Central memory CD8-positive, alpha-beta T cell (primary cell): ENCODE data around the gene GMFB.

ENCODE experiments used
- ATAC-seq: fragments of 150-1000 bp; cut with Tn5 transposase; replicated peaks from 2 replicates; pipeline ENCODE4 v1.10.0; 2022; ENCODE audit warnings: mild to moderate bottlenecking, moderate FRiP score, moderate number of reproducible peaks; ENCODE audit not compliant: poor library complexity, severe bottlenecking; ENCODE audit errors: extremely low read depth
- DNase-seq, 2 donors: peaks; one replicate each; pipeline ENCODE4 v3.0.0; 2021; ENCODE audit warnings: low spot score in 2 of 2
- H3K27ac Mint-ChIP-seq: one replicate; pipeline ENCODE4 v1.8.0; 2022; ENCODE audit warnings: low read depth, mild to moderate bottlenecking, moderate library complexity, mixed read lengths
- H3K27me3 Mint-ChIP-seq: one replicate; pipeline ENCODE4 v1.8.0; 2022; ENCODE audit warnings: mixed read lengths
- H3K36me3 Mint-ChIP-seq: one replicate; pipeline ENCODE4 v1.8.0; 2022; ENCODE audit warnings: mild to moderate bottlenecking, moderate library complexity, mixed read lengths; ENCODE audit not compliant: insufficient read depth
- H3K4me1 Mint-ChIP-seq: one replicate; pipeline ENCODE4 v1.8.0; 2022; ENCODE audit warnings: mixed read lengths
- H3K4me3 Mint-ChIP-seq: one replicate; pipeline ENCODE4 v1.8.0; 2022; ENCODE audit warnings: mild to moderate bottlenecking, moderate library complexity, mixed read lengths
- H3K9me3 Mint-ChIP-seq: one replicate; pipeline ENCODE4 v1.8.0; 2022; ENCODE audit warnings: mixed read lengths

GMFB gene

GRCh38 chr14:54488646-54489317 lies at the start of gene GMFB:
TSS of gene GMFB (minus strand) at chr14:54488980. CDS start at chr14:54488927, 53 bp downstream.
- H3K27ac Mint-ChIP-seq = peak within 1 kb of the TSS; percentile 85
- DNase-seq (peak; percentile 75 to 78), ATAC-seq (peak; percentile 98)
- peaks cover 53% of the 10 kb centered on the region for H3K4me1 Mint-ChIP-seq
- H3K27me3 Mint-ChIP-seq = no peaks in the 10 kb centered on the region
- peaks cover 19% of the 10 kb centered on the region for H3K36me3 Mint-ChIP-seq
- H3K4me3 Mint-ChIP-seq = peak within 1 kb of the TSS; percentile 78
- no peaks in the 10 kb centered on the region for H3K9me3 Mint-ChIP-seq

GRCh38 chr14:54538055-54538454 lies 49.3 kb upstream of the GMFB start:
- Mint-ChIP-seq H3K27ac (no peak overlapping the region), H3K4me1 (no peaks in the 10 kb centered on the region), H3K27me3 (no peaks in the 10 kb centered on the region), H3K4me3 (no peak overlapping the region), H3K36me3 (peaks cover 21% of the 10 kb centered on the region), H3K9me3 (no peaks in the 10 kb centered on the region)
- DNase-seq = no peak
- ATAC-seq = no peak

GRCh38 chr14:54537651-54538050 lies 48.9 kb upstream of the GMFB start:
- Mint-ChIP-seq H3K4me3 (no peak overlapping the region), H3K4me1 (no peaks in the 10 kb centered on the region), H3K9me3 (no peaks in the 10 kb centered on the region), H3K27ac (no peak overlapping the region), H3K27me3 (no peaks in the 10 kb centered on the region), H3K36me3 (peaks cover 21% of the 10 kb centered on the region)
- no peak for ATAC-seq
- no peak for DNase-seq

GRCh38 chr14:54535646-54536045 lies 46.9 kb upstream of the GMFB start:
- no peaks in the 10 kb centered on the region for H3K27me3 Mint-ChIP-seq
- DNase-seq = no peak
- H3K4me1 Mint-ChIP-seq = no peaks in the 10 kb centered on the region
- ATAC-seq = no peak
- peaks cover 23% of the 10 kb centered on the region for H3K36me3 Mint-ChIP-seq
- H3K4me3 Mint-ChIP-seq = no peak overlapping the region
- no peaks in the 10 kb centered on the region for H3K9me3 Mint-ChIP-seq
- H3K27ac Mint-ChIP-seq = no peak overlapping the region

- no peak for ATAC-seq
- H3K4me1 Mint-ChIP-seq = no peaks in the 10 kb centered on the region
- no peaks in the 10 kb centered on the region for H3K27me3 Mint-ChIP-seq
- no peaks in the 10 kb centered on the region for H3K9me3 Mint-ChIP-seq
- peaks cover 20% of the 10 kb centered on the region for H3K36me3 Mint-ChIP-seq
- H3K4me3 Mint-ChIP-seq = no peak overlapping the region
- no peak overlapping the region for H3K27ac Mint-ChIP-seq
- DNase-seq = no peak
Measured at GRCh38 chr14:54535126-54535525, 46.3 kb upstream of the GMFB start.

DNA sequence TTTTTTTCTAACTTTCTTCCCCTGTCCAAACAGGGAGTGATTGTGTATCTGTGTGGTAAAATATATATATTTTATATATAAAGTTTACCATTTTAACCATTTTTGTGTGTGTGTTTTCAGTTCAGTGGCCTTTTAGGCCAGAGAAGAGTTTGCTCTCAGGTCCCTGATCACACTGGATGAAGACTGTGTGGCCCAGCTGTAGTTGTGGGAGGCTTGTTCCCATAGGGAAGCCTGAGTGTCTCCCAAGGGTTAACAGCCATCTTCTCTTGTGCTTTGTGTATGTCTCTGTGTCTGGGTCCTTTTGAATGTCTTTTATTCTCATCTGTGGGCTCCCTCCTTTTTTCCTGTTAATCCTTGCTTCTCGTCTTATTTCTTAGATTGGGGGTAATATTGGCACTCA lies 44.3 kb upstream of the GMFB start:
- DNase-seq (no peak), ATAC-seq (no peak)
- H3K4me1 Mint-ChIP-seq = no peaks in the 10 kb centered on the region
- no peaks in the 10 kb centered on the region for H3K27me3 Mint-ChIP-seq
- no peak overlapping the region for H3K27ac Mint-ChIP-seq
- no peaks in the 10 kb centered on the region for H3K9me3 Mint-ChIP-seq
- no peak overlapping the region for H3K4me3 Mint-ChIP-seq
- H3K36me3 Mint-ChIP-seq = peaks cover 12% of the 10 kb centered on the region

DNA sequence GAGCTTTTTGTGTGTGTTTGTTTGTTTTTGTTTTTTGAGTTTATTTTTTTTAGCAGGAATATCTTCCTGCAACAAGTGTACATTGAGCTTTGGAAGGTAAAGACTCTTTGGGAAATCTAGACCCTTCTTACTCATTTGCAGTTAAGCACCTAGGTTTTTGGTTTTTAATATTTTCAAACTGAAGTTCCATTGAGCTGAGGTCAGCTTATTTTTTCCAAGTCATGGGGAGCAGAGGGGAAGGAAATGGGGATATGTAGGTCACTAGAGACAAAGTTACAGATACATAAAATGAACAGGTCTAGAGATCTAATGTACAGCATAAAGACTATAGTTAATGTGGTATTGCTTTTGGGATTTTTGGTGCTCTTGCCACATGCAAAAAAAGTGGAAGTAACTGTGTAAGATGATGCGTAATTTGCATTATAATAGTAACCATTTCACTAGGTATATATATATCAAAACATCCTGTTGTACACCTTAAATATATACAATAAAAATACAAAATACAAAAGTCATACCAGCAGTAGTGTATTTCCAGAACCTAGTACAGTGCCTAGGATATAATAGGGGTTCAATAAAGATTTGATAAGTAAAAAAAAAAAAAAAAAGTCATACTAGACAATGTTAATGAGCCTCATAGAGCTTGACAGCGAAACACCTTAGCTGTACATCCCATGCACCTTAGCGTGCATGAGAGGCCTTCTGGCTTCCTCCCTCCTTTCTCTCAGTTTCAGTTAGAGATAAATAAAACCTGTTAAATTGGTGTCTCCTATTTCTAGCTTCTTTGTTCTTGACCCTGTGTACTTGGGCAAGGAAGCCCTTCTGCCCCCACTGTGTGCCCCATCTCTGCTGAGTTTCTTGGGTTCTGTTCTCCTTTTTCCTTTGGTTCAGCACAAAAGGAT lies 43.6 kb upstream of the GMFB start:
- Mint-ChIP-seq H3K27ac (no peak overlapping the region), H3K4me1 (no peaks in the 10 kb centered on the region), H3K9me3 (no peaks in the 10 kb centered on the region), H3K36me3 (peaks cover 11% of the 10 kb centered on the region), H3K27me3 (no peaks in the 10 kb centered on the region), H3K4me3 (no peak overlapping the region)
- ATAC-seq (no peak), DNase-seq (no peak)

DNA sequence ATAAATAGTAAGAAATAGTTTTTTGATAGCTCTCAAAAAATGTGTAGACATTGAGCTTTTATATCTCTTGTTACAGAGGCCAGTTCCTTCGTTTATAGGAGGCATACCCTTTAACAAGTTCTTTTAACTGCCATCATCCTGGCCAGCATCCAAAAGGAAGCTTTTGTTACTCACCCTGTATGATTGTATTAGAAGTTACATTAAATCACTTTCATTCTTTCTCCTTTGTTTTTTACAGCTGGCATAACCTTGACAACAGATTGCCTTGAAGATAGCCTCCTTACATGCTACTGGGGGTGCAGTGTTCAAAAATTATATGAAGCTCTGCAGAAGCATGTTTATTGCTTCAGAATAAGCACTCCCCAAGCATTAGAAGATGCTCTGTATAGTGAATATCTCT lies 41.0 kb upstream of the GMFB start:
- Mint-ChIP-seq H3K27me3 (no peaks in the 10 kb centered on the region), H3K36me3 (peaks cover 19% of the 10 kb centered on the region), H3K9me3 (no peaks in the 10 kb centered on the region), H3K4me1 (peaks cover 7% of the 10 kb centered on the region), H3K27ac (no peak overlapping the region), H3K4me3 (no peak overlapping the region)
- no peak for ATAC-seq
- DNase-seq = no peak

DNA sequence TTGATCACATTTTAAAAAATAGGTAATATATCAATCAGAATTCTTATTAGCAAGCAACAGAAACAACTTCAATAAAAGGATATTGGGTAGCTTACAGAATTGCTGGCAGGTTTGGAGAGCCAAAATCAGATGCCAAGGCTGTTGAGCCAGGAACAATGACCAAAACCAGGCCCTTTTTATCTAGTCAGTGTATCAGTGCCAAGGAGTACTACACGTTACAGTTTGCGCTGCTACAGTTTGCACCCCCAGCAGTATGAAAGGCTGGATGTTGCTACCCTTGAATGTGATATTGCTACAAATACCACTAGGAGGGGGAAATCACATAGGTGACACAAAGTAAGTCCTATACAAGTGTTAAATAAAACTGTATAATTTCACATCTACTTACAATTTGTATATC lies 40.2 kb upstream of the GMFB start:
- peaks cover 24% of the 10 kb centered on the region for H3K36me3 Mint-ChIP-seq
- no peaks in the 10 kb centered on the region for H3K9me3 Mint-ChIP-seq
- peaks cover 7% of the 10 kb centered on the region for H3K4me1 Mint-ChIP-seq
- ATAC-seq (no peak), DNase-seq (no peak)
- no peaks in the 10 kb centered on the region for H3K27me3 Mint-ChIP-seq
- no peak overlapping the region for H3K27ac Mint-ChIP-seq
- H3K4me3 Mint-ChIP-seq = no peak overlapping the region

- H3K27ac Mint-ChIP-seq = no peak overlapping the region
- DNase-seq = no peak
- peaks cover 13% of the 10 kb centered on the region for H3K4me1 Mint-ChIP-seq
- H3K27me3 Mint-ChIP-seq = no peaks in the 10 kb centered on the region
- H3K9me3 Mint-ChIP-seq = no peaks in the 10 kb centered on the region
- peaks cover 40% of the 10 kb centered on the region for H3K36me3 Mint-ChIP-seq
- ATAC-seq = no peak
- no peak overlapping the region for H3K4me3 Mint-ChIP-seq
Measured at GRCh38 chr14:54524410-54524809, 35.6 kb upstream of the GMFB start.

DNA sequence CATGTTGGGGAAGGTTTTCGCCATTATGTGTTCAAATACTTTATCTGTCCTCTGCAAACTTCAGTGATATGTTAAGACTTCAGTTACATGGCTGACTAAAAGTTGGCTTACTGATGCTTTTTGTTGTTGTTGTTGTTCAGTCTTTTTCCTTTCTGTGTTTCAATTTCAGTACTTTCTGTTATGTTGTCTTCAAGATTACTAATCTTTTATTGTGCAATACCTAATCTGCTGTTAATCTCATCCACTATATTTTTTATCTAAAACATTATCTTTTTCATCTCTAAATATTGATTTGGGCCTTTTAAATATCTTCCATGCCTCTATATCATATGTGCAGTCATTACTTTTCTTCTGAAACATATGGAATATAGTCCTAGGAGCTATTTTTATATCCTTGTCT lies 27.9 kb upstream of the GMFB start:
- peaks cover 5% of the 10 kb centered on the region for H3K36me3 Mint-ChIP-seq
- H3K9me3 Mint-ChIP-seq = no peaks in the 10 kb centered on the region
- no peak for ATAC-seq
- H3K4me3 Mint-ChIP-seq = no peak overlapping the region
- no peak for DNase-seq
- H3K27me3 Mint-ChIP-seq = no peaks in the 10 kb centered on the region
- no peak overlapping the region for H3K27ac Mint-ChIP-seq
- peaks cover 57% of the 10 kb centered on the region for H3K4me1 Mint-ChIP-seq

GRCh38 chr14:54515670-54516069 lies 26.9 kb upstream of the GMFB start:
- DNase-seq (no peak), ATAC-seq (no peak)
- H3K4me3 Mint-ChIP-seq = no peak overlapping the region
- peaks cover 5% of the 10 kb centered on the region for H3K36me3 Mint-ChIP-seq
- H3K4me1 Mint-ChIP-seq = peaks cover 63% of the 10 kb centered on the region
- H3K9me3 Mint-ChIP-seq = no peaks in the 10 kb centered on the region
- H3K27me3 Mint-ChIP-seq = no peaks in the 10 kb centered on the region
- H3K27ac Mint-ChIP-seq = no peak overlapping the region

DNA sequence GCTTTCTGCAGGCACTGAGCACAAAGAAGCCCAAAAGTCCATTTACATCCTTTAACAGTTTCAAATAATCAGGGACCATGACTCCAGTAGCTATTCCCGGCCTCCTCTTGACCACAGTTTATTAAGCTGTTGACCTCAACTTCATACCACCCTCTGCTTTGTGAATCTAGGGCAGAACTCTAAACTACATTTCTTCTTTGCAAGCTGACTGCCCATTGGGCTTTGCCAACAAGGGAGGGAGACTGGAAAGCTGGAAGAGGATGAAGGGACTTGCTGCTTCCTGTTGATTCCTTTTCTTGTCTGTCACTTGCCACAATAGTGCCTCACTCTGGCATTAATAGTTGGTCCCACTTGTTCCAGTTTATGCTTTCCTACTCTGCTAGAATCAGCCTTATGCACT lies 23.6 kb upstream of the GMFB start:
- peaks cover 69% of the 10 kb centered on the region for H3K4me1 Mint-ChIP-seq
- H3K4me3 Mint-ChIP-seq = no peak overlapping the region
- H3K27ac Mint-ChIP-seq = no peak overlapping the region
- DNase-seq (no peak), ATAC-seq (no peak)
- no peaks in the 10 kb centered on the region for H3K27me3 Mint-ChIP-seq
- no peaks in the 10 kb centered on the region for H3K9me3 Mint-ChIP-seq
- H3K36me3 Mint-ChIP-seq = peaks cover 9% of the 10 kb centered on the region
